T-helper 1 cell treated with Interleukin-12 subunit alpha and Interleukin-12 subunit beta and Interleukin-4 antibody, amounts not matched to agents 30 μg/mL and 1 μg/mL, for 36 hours (primary cell): ENCODE data around the gene RNF207.

Experiments
- H3K27ac Mint-ChIP-seq: one replicate; pipeline ENCODE4 v1.8.0; 2021; ENCODE audit warnings: mild to moderate bottlenecking, mixed read lengths
- H3K27me3 Mint-ChIP-seq: one replicate; pipeline ENCODE4 v1.8.0; 2021; ENCODE audit warnings: low read depth, mixed read lengths
- H3K36me3 Mint-ChIP-seq: one replicate; pipeline ENCODE4 v1.8.0; 2021; ENCODE audit warnings: low read depth, mixed read lengths
- H3K4me1 Mint-ChIP-seq: one replicate; pipeline ENCODE4 v1.8.0; 2021; ENCODE audit warnings: low read depth, mixed read lengths
- H3K4me3 Mint-ChIP-seq: one replicate; pipeline ENCODE4 v1.8.0; 2021; ENCODE audit warnings: mild to moderate bottlenecking, moderate library complexity, mixed read lengths
- H3K9me3 Mint-ChIP-seq: one replicate; pipeline ENCODE4 v1.8.0; 2021; ENCODE audit warnings: mixed read lengths

The RNF207 gene

GRCh38 chr1:6205849-6206519, at the start of gene RNF207:
Gene RNF207, plus strand, starts transcription at chr1:6206119. Its CDS starts 417 bp downstream, at chr1:6206536.
- H3K27me3 Mint-ChIP-seq: no peaks in the 10 kb centered on the region
- peaks cover 21% of the 10 kb centered on the region for H3K4me1 Mint-ChIP-seq
- H3K36me3 Mint-ChIP-seq: peaks cover 13% of the 10 kb centered on the region
- H3K4me3 Mint-ChIP-seq: peak within 1 kb of the TSS; percentile 80
- peak within 1 kb of the TSS; percentile 68 for H3K27ac Mint-ChIP-seq
- H3K9me3 Mint-ChIP-seq: no peaks in the 10 kb centered on the region

GRCh38 chr1:6157132-6157527, 48.8 kb upstream of the RNF207 start:
- Mint-ChIP-seq H3K4me1 (peaks cover 5% of the 10 kb centered on the region), H3K9me3 (no peaks in the 10 kb centered on the region), H3K27me3 (no peaks in the 10 kb centered on the region), H3K4me3 (no peak overlapping the region), H3K27ac (peak overlapping the region; percentile 49), H3K36me3 (no peaks in the 10 kb centered on the region)

GRCh38 chr1:6157528-6158174, 48.3 kb upstream of the RNF207 start:
- Mint-ChIP-seq H3K4me1 (peaks cover 5% of the 10 kb centered on the region), H3K27me3 (no peaks in the 10 kb centered on the region), H3K36me3 (no peaks in the 10 kb centered on the region), H3K9me3 (no peaks in the 10 kb centered on the region), H3K27ac (no peak overlapping the region), H3K4me3 (no peak overlapping the region)

- H3K27me3 Mint-ChIP-seq: no peaks in the 10 kb centered on the region
- H3K4me3 Mint-ChIP-seq: no peak overlapping the region
- H3K36me3 Mint-ChIP-seq: no peaks in the 10 kb centered on the region
- H3K4me1 Mint-ChIP-seq: peaks cover 5% of the 10 kb centered on the region
- H3K9me3 Mint-ChIP-seq: no peaks in the 10 kb centered on the region
- no peak overlapping the region for H3K27ac Mint-ChIP-seq
Observed at GRCh38 chr1:6158181-6158580, 47.7 kb upstream of the RNF207 start.

- peaks cover 5% of the 10 kb centered on the region for H3K4me1 Mint-ChIP-seq
- H3K9me3 Mint-ChIP-seq: no peaks in the 10 kb centered on the region
- no peak overlapping the region for H3K27ac Mint-ChIP-seq
- H3K36me3 Mint-ChIP-seq: no peaks in the 10 kb centered on the region
- no peak overlapping the region for H3K4me3 Mint-ChIP-seq
- no peaks in the 10 kb centered on the region for H3K27me3 Mint-ChIP-seq
Observed at GRCh38 chr1:6162341-6162740, 43.6 kb upstream of the RNF207 start.

GRCh38 chr1:6162773-6163172, 43.1 kb upstream of the RNF207 start:
- Mint-ChIP-seq H3K9me3 (no peaks in the 10 kb centered on the region), H3K4me1 (peaks cover 5% of the 10 kb centered on the region), H3K27ac (no peak overlapping the region), H3K27me3 (no peaks in the 10 kb centered on the region), H3K36me3 (no peaks in the 10 kb centered on the region), H3K4me3 (no peak overlapping the region)

GRCh38 chr1:6163191-6163972, 42.5 kb upstream of the RNF207 start:
- H3K36me3 Mint-ChIP-seq: no peaks in the 10 kb centered on the region
- H3K27me3 Mint-ChIP-seq: no peaks in the 10 kb centered on the region
- no peak overlapping the region for H3K27ac Mint-ChIP-seq
- no peak overlapping the region for H3K4me3 Mint-ChIP-seq
- no peaks in the 10 kb centered on the region for H3K9me3 Mint-ChIP-seq
- H3K4me1 Mint-ChIP-seq: peaks cover 3% of the 10 kb centered on the region

- no peaks in the 10 kb centered on the region for H3K9me3 Mint-ChIP-seq
- no peak overlapping the region for H3K4me3 Mint-ChIP-seq
- H3K36me3 Mint-ChIP-seq: no peaks in the 10 kb centered on the region
- H3K27ac Mint-ChIP-seq: no peak overlapping the region
- H3K4me1 Mint-ChIP-seq: peaks cover 3% of the 10 kb centered on the region
- no peaks in the 10 kb centered on the region for H3K27me3 Mint-ChIP-seq
Observed at GRCh38 chr1:6163973-6164617, 41.8 kb upstream of the RNF207 start.

GRCh38 chr1:6165027-6165426, 40.9 kb upstream of the RNF207 start:
- no peaks in the 10 kb centered on the region for H3K36me3 Mint-ChIP-seq
- no peaks in the 10 kb centered on the region for H3K27me3 Mint-ChIP-seq
- H3K27ac Mint-ChIP-seq: no peak overlapping the region
- no peaks in the 10 kb centered on the region for H3K4me1 Mint-ChIP-seq
- H3K4me3 Mint-ChIP-seq: no peak overlapping the region
- H3K9me3 Mint-ChIP-seq: no peaks in the 10 kb centered on the region

GRCh38 chr1:6165441-6165985, 40.4 kb upstream of the RNF207 start:
- H3K27me3 Mint-ChIP-seq: no peaks in the 10 kb centered on the region
- H3K4me3 Mint-ChIP-seq: no peak overlapping the region
- H3K36me3 Mint-ChIP-seq: no peaks in the 10 kb centered on the region
- no peaks in the 10 kb centered on the region for H3K9me3 Mint-ChIP-seq
- H3K4me1 Mint-ChIP-seq: no peaks in the 10 kb centered on the region
- H3K27ac Mint-ChIP-seq: no peak overlapping the region

GRCh38 chr1:6166221-6166620, 39.7 kb upstream of the RNF207 start:
- Mint-ChIP-seq H3K4me1 (no peaks in the 10 kb centered on the region), H3K4me3 (no peak overlapping the region), H3K36me3 (no peaks in the 10 kb centered on the region), H3K9me3 (no peaks in the 10 kb centered on the region), H3K27ac (no peak overlapping the region), H3K27me3 (no peaks in the 10 kb centered on the region)

- Mint-ChIP-seq H3K4me3 (no peak overlapping the region), H3K4me1 (no peaks in the 10 kb centered on the region), H3K9me3 (no peaks in the 10 kb centered on the region), H3K27me3 (no peaks in the 10 kb centered on the region), H3K27ac (no peak overlapping the region), H3K36me3 (no peaks in the 10 kb centered on the region)
Observed at GRCh38 chr1:6166655-6167390, 39.1 kb upstream of the RNF207 start.

GRCh38 chr1:6167391-6168303, 38.3 kb upstream of the RNF207 start:
- H3K27ac Mint-ChIP-seq: no peak overlapping the region
- H3K4me1 Mint-ChIP-seq: no peaks in the 10 kb centered on the region
- H3K4me3 Mint-ChIP-seq: no peak overlapping the region
- H3K9me3 Mint-ChIP-seq: no peaks in the 10 kb centered on the region
- no peaks in the 10 kb centered on the region for H3K27me3 Mint-ChIP-seq
- H3K36me3 Mint-ChIP-seq: no peaks in the 10 kb centered on the region
